AG09319 (cell line): ENCODE data around the gene HTRA1.

Experiments
- DNase-seq: peaks from one replicate; pipeline ENCODE4 v3.0.0-alpha.2; 2010; ENCODE audit warnings: low read depth; ENCODE audit errors: extremely low read depth
- TF ChIP-seq, protein P1 (sequence below): IDR thresholded peaks from 2 replicates; pipeline ENCODE4 v1.5.1; 2011; ENCODE audit warnings: low read depth, mild to moderate bottlenecking, inconsistent platforms, low read length, moderate library complexity

HTRA1 gene

DNA sequence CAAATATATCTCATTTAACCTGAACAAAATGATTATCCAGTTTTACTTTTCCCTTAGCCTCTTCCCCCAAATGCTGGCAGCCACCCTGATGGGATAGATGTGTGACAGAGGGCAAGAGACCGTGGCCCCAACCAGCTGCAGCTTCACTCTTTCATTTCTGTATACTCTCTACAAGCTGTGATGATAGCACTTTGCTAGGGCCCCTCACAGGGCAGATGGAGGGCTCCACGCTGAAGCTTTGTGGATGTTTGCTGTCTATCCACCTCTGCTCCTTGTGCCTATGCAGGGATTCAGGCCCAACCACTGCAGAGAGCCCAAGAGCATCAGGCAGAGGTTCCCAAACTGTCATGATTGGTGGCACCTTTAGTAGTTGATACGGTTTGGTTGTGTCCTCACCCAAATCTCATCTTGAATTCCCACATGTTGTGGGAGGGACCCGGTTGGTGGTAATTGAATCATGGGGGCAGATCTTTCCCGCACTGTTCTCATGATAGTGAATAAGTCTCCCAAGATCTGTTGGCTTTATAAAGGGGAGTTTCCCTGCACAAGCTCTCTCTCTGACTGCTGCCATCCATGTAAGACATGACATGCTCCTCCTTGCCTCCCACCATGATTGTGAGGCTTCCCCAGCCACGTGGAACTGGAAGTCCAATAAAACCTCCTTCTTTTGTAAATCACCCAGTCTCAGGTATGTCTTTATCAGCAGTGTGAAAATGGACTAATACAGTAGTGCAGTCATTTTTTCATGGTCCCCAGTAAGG lies 20.1 kb downstream of the HTRA1 start:
- TF ChIP-seq, protein P1, sequence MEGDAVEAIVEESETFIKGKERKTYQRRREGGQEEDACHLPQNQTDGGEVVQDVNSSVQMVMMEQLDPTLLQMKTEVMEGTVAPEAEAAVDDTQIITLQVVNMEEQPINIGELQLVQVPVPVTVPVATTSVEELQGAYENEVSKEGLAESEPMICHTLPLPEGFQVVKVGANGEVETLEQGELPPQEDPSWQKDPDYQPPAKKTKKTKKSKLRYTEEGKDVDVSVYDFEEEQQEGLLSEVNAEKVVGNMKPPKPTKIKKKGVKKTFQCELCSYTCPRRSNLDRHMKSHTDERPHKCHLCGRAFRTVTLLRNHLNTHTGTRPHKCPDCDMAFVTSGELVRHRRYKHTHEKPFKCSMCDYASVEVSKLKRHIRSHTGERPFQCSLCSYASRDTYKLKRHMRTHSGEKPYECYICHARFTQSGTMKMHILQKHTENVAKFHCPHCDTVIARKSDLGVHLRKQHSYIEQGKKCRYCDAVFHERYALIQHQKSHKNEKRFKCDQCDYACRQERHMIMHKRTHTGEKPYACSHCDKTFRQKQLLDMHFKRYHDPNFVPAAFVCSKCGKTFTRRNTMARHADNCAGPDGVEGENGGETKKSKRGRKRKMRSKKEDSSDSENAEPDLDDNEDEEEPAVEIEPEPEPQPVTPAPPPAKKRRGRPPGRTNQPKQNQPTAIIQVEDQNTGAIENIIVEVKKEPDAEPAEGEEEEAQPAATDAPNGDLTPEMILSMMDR, result no peak
- no peak for DNase-seq

DNA sequence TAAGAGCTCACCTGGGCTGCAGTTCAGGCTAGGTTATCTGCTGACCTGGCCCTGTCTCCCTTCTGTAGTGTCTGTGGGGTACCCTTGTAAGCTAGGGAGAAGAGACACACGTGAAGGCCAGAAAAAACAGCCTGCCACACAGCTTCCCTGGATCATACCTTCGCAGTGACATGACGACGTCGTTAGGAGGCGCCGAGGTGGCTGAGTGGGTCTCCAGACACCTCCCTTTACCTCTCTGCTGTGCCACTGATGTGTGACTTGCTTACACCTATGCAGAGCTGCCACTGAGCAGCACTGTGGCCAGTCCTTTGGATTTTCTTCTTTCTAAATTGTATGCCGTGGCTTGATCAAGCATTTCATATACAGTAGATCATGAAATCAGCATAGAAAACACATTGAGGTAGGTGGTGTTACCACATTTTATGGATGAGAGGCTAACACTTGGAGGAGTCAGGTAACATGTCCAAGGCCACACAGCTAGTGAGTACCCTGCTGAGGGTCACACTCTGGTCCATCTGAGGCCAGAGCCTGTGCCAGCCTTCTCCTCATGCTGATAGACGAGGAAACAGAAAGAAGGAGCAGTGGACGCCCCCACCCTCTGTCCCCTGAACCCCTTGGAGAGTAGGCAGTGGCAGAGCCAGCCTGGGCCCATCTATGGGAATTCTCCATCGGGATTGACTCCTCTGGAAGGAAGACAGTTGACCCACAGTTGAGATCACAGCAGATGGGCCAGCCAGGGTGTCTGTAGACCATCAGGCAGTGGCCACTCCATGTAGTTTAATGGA lies 23.1 kb downstream of the HTRA1 start:
- TF ChIP-seq, protein P1, result no peak
- no peak for DNase-seq

DNA sequence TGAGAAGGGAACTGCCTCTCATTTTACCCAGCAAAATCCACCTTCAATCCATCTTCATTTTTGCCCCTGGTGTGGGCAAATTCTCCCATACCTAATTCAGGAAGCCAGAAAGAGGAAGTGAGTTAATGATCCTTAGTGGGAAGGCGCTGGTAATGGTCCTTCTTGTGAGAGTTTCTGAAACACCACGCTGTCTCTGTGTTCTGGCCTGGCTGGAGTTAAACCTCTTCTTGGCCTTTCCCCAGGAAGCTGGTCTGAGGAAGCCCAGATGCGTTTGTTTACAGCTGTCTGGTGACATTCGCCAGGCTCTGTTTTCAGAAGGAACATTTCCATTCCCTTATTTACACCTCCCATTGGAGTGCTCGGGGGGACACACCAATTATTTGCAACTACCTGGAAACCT lies 24.3 kb downstream of the HTRA1 start:
- DNase-seq, result no peak
- TF ChIP-seq, protein P1, result no peak

DNA sequence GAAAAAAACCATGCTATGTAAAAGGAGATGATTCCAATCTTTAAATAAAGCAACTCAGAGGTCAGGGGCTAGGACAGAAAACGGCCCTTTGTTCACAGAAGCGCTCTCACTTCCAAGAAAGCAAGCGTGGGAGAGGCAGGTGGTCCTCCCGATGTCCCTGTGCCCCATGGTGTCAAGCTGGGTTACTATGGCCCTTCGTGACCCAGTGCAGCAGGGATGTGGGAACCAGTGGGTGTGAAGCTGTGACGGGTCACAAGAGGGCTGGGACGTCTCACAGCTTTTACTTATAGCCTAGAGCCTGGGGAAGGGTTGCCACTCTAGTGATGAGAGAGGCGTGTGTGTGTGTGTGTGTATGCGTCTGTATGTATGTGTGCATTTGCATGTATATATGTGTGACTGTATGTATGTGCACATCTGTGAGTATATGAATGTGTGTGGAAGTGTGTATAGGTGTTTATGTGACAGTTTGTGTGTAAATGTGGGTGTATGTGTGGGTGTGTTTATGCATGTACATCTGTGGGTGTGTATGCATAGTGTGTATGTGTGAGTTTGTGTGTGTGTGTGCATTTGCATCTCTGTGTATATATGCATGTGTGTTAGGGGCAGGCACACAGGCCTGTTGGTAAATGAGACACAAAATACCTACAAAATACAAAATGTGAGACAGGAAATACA lies 25.2 kb downstream of the HTRA1 start:
- TF ChIP-seq, protein P1, result no peak
- no peak for DNase-seq

DNA sequence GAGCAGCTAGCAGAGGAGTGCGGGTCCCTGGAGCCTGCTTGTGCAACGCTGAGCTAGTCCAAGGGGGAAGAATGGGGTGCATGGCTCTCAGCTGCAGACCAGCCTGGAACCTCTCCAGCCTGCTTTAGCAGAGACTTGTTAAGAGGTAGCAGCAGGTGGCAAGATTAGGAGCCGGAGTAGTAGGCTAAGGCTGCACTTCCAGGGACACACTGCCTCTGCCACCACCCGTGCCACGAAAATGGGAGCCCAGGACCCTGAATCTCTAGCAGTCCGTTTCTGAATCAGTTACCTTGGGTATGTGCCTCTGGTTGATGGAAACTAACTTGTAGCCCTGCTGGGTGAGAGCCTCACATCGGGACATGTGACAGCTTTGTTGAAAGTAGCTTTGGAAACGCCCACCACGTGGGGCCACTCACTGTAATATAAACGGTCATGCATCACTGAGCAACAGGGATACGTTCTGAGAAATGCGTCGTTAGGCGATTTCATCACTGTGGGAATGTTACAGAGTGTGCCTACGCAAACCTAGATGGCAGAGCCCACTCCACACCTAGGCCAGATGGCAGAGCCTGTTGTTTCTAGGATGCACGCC lies 25.9 kb downstream of the HTRA1 start:
- DNase-seq, result peak; percentile 40
- TF ChIP-seq, protein P1, result no peak

DNA sequence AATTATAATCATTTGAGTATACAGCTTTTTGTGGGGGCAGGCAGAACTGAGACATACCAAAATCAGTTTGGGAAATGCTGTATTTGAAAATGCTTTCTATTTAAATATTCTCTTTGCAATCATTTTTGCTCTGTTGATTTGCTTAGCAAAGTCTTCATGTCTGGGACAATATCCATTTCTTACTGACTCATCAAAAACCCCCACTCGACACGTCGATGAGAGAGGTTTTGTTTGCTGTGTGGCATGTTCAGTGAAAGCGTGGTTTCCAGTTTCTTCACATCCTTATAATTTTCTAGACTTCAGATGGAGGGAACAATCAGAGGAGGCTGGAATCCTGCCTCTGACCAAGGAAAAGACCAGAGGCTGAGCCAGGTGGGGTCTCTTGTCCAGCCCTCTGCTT lies 28.9 kb downstream of the HTRA1 start:
- peak; percentile 30 for DNase-seq
- TF ChIP-seq, protein P1, result no peak
